A204.1 (cell line): ENCODE results near the gene TLE1.
"Not testable (repeated sequence)": the region's sequence is repeated elsewhere in the genome, so short reads cannot be mapped to it uniquely, and the experiment has no call there.

ENCODE experiments used
- FAIRE-seq: peaks from 2 replicates; lab custom pipeline; 2012; peaks lifted over from hg19 to GRCh38; lab: Jason Lieb, UNC

Gene TLE1

GRCh38 chr9:81599837-81600236, 89.5 kb downstream of the TLE1 start:
- no peak for FAIRE-seq

GRCh38 chr9:81598811-81599210, 90.5 kb downstream of the TLE1 start:
- FAIRE-seq, result no peak

DNA sequence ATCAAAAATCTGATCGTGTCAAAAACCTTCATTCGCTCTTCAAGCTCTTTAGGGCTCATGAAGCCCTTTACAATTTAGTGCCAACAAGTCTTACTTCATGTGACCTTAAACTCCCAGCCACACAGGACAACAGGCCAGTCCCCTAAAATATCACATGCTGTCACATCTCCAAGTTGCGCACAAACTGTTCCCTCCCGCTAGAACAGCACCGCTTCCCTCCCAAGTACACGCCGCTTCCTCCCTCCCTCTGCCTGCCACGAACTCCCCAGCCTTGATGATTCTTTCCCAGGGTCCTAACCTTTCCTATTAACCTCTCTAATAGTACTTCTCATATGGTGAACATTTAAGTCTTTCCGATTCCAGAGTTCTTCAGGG, 91.2 kb downstream of the TLE1 start:
- no peak for FAIRE-seq

DNA sequence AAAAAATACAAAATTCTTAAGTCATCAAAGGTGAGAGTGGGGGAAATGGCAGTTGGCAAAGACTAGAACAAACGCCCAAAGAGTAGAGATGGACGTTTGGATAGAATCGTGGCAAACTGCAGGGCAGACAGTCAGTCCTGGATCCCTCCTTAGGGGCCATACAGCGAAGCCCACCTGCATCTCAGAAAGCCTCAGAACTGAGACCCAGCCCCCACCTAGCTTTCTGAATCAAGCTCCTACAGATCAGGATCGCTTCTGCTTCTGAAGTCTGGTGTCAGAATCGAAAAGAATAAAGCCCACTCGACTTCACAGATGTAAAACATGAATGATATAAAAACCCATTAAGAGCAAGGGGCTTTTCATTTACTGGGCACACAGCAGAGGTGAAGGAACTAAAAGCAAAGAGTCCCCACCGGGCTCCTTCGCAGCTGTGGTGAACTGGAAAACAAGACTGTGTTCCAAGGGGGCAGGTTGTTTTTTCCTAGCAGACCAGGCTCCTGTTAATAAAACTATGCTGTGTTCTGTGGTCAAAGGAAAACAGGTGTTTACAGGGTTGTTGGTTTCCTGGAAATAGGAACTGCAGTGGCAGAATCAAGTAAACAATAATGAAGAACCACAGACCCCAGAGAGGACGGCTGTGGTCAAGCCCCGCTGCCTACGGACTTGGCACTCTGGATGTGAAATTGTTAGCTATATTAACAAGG, 91.8 kb downstream of the TLE1 start:
- FAIRE-seq, result no peak

- FAIRE-seq, result no peak
Observed at GRCh38 chr9:81596679-81597418, 92.5 kb downstream of the TLE1 start.

DNA sequence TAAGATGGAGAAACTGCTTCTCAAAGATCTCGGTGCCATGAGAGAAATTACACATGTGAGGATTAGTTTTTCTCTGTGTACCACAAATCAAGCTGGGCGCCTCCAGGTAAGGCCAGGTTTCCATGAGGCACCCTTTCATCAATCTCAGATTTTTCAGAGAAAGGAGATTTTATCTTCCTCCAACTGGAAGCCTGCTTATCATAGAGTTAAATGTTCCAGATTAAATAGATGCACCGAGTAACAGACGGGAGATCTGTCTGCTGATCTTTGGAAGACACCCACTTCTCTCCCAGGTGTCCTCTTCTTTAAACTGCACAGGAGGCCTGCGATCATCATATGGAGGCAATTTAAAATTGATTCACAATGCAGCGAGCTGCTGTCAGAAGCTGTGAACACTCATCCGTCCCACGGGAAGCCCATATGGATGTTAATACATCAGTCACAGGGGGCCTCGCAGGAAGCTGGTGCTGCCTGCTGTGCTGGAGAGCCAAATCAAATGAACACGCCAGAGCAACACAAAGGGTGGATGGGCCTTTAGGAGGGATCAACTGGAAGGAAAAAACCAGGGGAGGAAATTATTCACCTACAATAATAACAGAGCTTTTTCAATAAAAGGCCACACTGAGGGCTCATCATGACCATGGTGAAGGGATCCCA, 93.3 kb downstream of the TLE1 start:
- no peak for FAIRE-seq

GRCh38 chr9:81595293-81595692, 94.1 kb downstream of the TLE1 start:
- not testable (repeated sequence) for FAIRE-seq

DNA sequence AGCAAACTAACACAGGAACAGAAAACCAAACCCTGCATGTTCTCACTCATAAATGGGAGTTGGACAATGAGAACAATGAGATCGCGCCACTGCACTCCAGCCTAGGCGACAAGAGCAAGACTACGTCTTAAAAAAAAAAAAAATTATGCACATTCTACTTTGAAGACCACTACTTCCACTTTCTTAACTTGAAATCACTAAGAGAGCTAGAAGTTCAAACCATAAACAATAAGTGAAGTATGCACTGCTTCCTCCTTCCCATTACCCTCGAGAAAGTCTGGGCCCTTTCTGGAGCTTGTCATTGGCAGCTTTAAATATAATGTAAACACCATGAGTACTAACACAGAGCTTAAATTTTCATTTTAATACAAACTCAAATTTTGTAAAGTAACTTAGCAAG, 94.9 kb downstream of the TLE1 start:
- FAIRE-seq, result no peak

DNA sequence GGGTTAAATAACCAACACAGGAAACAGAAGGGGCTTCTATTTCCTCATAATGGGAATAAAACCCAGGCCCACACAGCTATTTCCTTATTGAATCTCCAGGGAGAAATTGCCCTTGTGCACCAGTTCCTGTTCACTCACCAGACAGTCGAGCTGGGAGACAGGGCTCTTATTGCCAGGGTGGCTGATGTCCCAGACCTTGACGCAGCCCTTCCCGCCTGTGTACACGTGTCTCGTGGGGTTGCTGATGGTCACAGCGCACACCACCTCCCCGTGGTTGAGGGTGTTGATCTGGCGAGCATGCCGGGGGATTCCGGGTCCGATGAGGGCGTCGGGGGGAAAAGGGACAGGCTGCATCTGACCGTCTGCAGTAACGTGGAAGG, 96.5 kb downstream of the TLE1 start:
- no peak for FAIRE-seq

DNA sequence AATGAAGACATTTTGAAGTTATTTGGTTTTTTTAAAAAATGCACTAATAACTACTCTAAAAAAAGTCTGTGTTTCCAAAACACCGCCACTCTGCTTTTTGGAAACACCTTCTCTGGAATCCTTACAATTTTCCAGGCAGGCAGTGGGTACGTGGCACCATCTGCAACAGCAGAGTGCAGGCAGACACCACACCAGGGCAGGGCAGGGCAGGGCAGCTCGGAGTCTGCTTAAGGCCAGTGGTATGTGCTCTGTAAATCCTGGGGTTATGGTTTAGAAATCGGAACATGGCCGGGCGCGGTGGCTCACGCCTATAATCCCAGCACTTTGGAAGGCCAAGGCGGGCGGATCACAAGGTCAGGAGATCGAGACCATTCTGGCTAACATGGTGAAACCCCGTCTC, 97.6 kb downstream of the TLE1 start:
- no peak for FAIRE-seq

DNA sequence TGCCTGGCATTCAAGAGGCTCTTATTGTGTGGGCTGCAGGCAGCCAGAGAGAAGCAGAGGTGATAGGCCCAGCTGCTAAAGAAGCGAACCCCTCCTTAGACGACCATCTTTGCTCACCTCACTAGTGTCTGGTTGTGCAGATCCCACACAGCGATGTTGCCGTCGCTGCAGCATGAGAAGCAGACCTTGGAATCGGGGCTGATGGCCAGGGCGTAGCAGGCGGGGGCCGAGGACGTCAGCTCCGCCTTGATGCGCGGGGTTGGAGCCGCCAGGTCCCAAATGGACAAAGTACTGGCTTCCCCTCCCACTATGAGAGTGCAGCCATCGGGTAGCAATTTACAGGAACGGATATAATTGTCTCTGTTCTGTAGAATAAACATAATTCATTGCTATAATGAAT, 98.7 kb downstream of the TLE1 start:
- FAIRE-seq, result no peak

DNA sequence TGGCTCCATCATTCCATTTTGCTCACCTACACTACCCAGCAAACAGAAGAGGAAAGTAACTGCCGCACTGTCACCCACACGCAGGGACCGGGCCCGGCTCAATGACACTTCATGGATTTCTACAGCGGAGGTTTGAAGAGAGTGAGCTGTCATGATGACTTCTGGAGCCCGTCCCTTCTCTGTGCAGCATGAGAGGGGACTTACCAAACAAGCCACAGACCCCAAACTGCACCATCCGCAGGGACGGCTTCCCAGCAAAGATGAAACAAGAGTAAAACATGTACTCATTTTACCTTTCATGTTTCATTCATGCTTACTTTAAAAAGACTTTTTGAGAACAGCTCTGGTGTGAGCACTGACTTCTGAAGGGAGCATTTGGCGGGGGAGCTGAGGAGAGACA, 99.5 kb downstream of the TLE1 start:
- FAIRE-seq, result no peak

DNA sequence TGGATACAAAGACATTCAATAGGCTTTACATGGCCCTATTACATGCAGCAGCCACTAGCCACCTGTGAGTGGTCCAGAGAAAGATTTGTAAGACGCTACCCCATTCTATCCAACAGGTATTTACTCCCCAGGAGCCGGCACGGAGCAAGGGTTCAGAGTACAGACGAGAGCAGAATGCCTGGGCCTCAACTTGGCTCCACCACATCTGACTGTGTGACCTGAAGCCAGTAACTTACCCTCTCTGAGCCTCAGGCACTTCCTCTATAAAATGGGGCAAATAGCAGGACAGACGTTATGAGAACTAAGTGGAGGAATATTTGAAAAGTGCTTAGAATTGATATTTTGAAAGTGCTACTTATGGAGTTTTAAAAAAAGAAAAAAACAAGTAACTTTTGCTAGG, 100.0 kb downstream of the TLE1 start:
- no peak for FAIRE-seq

- FAIRE-seq, result no peak
Observed at GRCh38 chr9:81588148-81588871, 101.0 kb downstream of the TLE1 start.

DNA sequence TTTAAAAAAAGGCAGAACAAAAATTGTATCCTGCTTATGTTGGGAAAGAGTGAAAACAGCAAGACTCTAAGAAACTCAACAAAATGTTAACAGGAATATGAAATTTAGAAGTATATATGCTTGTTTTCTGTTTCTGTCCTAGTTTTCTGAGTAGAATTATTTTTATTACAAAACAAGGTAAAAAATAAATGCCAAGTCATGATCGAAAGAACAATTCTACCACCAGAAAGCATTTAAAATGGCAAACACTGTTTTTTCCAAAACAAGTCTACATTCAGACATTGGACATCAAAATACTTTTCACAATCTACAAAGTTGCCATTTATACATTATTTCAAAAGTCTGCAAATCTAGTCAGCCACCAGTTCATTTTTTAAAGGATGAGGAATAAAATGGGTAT, 102.6 kb downstream of the TLE1 start:
- FAIRE-seq, result no peak

DNA sequence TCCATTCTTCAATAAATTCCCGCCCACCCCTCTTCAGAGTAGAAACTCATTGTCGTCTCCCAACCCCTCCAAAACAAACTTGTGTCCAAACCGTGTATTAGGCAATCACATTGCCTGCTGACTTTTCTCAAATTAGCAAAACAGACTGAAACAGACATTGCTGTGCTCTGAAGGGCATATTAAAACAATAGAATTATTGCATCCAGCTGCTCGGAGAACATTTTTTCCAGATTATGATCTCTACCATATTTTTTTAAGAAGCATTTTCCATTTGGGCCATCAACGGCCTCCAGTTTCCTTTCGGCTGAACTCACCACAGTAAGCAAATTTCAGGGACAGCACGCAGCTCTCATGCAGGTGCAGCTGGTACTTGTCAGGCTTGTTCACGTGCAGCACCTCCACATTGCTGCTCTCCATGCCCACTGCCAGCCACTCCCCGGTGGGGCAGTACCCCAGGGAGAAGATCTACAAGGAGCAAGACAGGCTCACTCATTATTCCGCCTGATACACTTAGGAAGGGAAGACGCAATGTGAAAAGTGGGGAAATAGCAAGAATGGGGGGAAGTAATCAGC, 104.1 kb downstream of the TLE1 start:
- FAIRE-seq, result no peak

DNA sequence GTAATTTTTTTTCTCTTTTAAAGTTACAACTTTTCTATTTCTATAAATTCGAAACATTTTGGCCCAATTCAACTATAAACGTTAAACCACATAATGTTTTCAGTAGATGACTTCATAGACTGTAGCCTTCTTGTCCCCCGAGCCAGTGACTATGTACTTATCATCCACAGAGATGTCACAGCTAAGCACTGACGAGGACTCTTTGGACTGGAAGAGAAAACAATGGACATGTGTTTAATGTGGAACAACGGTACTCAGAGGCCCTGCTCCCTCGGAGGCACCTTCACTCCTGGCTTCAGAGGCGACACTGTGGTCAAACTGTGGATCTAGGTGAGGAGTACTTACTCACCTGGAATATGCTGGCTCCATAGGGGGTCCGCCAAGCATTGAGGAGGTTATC, 105.2 kb downstream of the TLE1 start:
- FAIRE-seq, result no peak

DNA sequence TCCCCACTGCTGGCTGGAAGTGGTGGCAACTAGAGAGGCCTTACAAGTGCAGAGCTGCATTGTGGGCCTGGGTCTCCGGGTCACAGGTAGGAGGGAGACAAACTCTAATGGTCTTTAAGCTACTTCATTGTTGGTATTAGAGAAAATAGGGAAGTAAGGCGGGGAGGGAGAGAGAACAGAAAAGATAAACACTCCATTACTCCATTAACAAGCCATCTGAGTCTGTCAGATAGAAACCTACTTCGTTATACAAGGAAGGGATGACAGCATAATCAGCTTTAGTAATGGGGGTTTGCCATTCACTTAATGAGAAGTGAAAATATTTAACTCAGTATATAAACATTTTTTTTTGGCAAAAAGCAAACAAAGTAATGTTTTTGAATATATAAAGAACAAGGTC, 107.4 kb downstream of the TLE1 start:
- FAIRE-seq, result no peak

DNA sequence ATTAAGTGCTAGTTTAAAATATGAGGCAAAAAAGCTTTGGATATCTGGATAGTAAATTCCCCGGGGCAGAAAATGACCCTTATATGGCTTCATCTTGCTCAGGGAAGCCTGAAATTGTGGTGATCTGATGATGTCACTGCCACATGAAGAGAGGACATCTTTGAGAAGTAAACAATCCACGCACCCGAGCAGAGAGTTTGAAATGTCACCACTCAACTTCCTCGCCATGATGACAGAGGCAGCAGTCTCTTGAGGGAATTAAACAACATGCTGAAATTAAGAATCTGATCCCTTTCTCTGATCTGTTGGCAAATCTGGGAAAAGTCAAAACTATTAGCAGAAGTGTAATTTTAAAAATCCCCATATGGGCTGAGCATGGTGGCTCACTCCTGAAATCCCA, 110.0 kb downstream of the TLE1 start:
- FAIRE-seq, result no peak

DNA sequence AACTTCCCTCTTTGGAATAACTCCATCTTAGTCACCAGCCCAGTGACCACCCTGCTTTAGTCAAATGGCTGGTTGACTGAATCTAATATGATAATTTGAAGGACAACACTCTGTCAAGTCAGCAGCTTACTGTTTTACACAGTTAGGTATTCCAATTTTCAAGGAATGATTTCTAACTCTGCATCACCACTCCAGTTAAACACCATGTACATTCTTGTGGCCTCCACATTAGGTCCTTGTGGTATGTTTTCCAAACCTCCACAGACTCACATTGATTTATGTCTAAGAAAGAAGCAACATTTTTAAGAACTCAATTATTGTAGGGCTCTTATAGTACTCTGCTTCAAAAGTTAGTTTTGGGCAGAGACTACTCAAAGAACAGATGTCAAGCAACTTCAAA, 110.7 kb downstream of the TLE1 start:
- no peak for FAIRE-seq

- no peak for FAIRE-seq
Observed at GRCh38 chr9:81575956-81576355, 113.4 kb downstream of the TLE1 start.

- FAIRE-seq, result no peak
Observed at GRCh38 chr9:81574405-81574804, 114.9 kb downstream of the TLE1 start.
